ENCODE data around the gene RNU6-1. TPM values are rescaled to one million over a fixed set of nuclear protein-coding genes. Genes with fewer than 3 reads are reported as not detected.

The RNU6-1 gene
- not detected for polyA plus RNA-seq (ENCODE audit: insufficient read length)

GRCh38 chr15:67839929-67840748 lies at the start of gene RNU6-1:
Gene RNU6-1 (minus strand): TSS chr15:67840045.
- DNase-seq, result peak; percentile 94

GRCh38 chr15:67887776-67888175 lies 47.9 kb upstream of the RNU6-1 start:
- DNase-seq, result no peak

- DNase-seq, result no peak
These were observed 46.0 kb upstream of the RNU6-1 start for GRCh38 chr15:67885861-67886260.

GRCh38 chr15:67885175-67885523 lies 45.3 kb upstream of the RNU6-1 start:
- no peak for DNase-seq

- DNase-seq, result peak; percentile 75
These were observed 44.8 kb upstream of the RNU6-1 start for GRCh38 chr15:67884514-67885174.

GRCh38 chr15:67884009-67884408 lies 44.2 kb upstream of the RNU6-1 start:
- no peak for DNase-seq

- no peak for DNase-seq
These were observed 43.5 kb upstream of the RNU6-1 start for GRCh38 chr15:67883234-67883773.

- no peak for DNase-seq
These were observed 42.8 kb upstream of the RNU6-1 start for GRCh38 chr15:67882487-67883233.

- DNase-seq, result no peak
These were observed 40.9 kb upstream of the RNU6-1 start for GRCh38 chr15:67880651-67881182.

- no peak for DNase-seq
These were observed 39.7 kb upstream of the RNU6-1 start for GRCh38 chr15:67879440-67880129.

- DNase-seq, result no peak
These were observed 38.9 kb upstream of the RNU6-1 start for GRCh38 chr15:67878712-67879206.

- no peak for DNase-seq
These were observed 33.9 kb upstream of the RNU6-1 start for GRCh38 chr15:67873777-67874176.

GRCh38 chr15:67870868-67871408 lies 31.1 kb upstream of the RNU6-1 start:
- no peak for DNase-seq

GRCh38 chr15:67869701-67870100 lies 29.9 kb upstream of the RNU6-1 start:
- DNase-seq, result no peak

GRCh38 chr15:67865766-67866165 lies 25.9 kb upstream of the RNU6-1 start:
- no peak for DNase-seq

- no peak for DNase-seq
These were observed 25.5 kb upstream of the RNU6-1 start for GRCh38 chr15:67865331-67865730.

- DNase-seq, result peak; percentile 82
These were observed 23.7 kb upstream of the RNU6-1 start for GRCh38 chr15:67863442-67863987.

GRCh38 chr15:67862750-67863441 lies 23.1 kb upstream of the RNU6-1 start:
- DNase-seq, result no peak

- no peak for DNase-seq
These were observed 22.1 kb upstream of the RNU6-1 start for GRCh38 chr15:67861983-67862382.

- DNase-seq, result no peak
These were observed 19.6 kb upstream of the RNU6-1 start for GRCh38 chr15:67859331-67859946.

Data from hindlimb muscle (tissue), 1 donor.